Lower lobe of right lung (tissue), 2 donors: ENCODE results near the gene ALKBH7. TPM values are rescaled to one million over a fixed set of nuclear protein-coding genes. Genes with fewer than 3 reads are reported as not detected.

Experiments used
- ATAC-seq, 2 donors: fragments of 200-7000 bp; cut with Tn5 transposase; one replicate each; pipeline ENCODE4 v1.9.1; 2020 to 2022; ENCODE audit warnings: mild to moderate bottlenecking in 2 of 2, moderate library complexity in 2 of 2
- DNase-seq: peaks from one replicate; pipeline ENCODE4 v3.0.0-alpha.2; 2020
- H3K27ac ChIP-seq: fragments of 200-600 bp; one replicate; pipeline ENCODE4 v1.8.0; 2022
- H3K27me3 ChIP-seq: fragments of 200-600 bp; one replicate; pipeline ENCODE4 v1.8.0; 2022; ENCODE audit warnings: low read depth
- H3K36me3 ChIP-seq: fragments of 200-600 bp; one replicate; pipeline ENCODE4 v1.8.0; 2022; ENCODE audit warnings: mild to moderate bottlenecking
- H3K4me1 ChIP-seq: fragments of 200-600 bp; one replicate; pipeline ENCODE4 v1.8.0; 2022
- H3K4me3 ChIP-seq: fragments of 200-600 bp; one replicate; pipeline ENCODE4 v1.8.0; 2022; ENCODE audit warnings: mild to moderate bottlenecking
- H3K9me3 ChIP-seq: fragments of 200-600 bp; one replicate; pipeline ENCODE4 v1.8.0; 2022
- CTCF ChIP-seq: fragments of 200-600 bp; IDR thresholded peaks from one replicate; pipeline ENCODE4 v1.8.0; 2022; ENCODE audit warnings: antibody characterized with exemption, mild to moderate bottlenecking
- intact Hi-C: fragments of 100-400 bp; cut with DNase I; formaldehyde crosslinking; loops from one replicate; pipeline ENCODE4 v1.11.0; 2022
- total RNA-seq: library from RNA; stranded (reverse); fragmentation: NEBNext Ultra II Directional; extraction: Animal tissue kit (Norgen Biotek cat#: 25700); gene quantifications from one replicate; pipeline ENCODE4 v1.2.1, GENCODE V29; 2021
- donor health status: DM: no; HTN: yes; CAD: no; lungs with severe emphysema.

ALKBH7 gene
- total RNA-seq, 1 donor from 2014 or later: 61.5 TPM

GRCh38 chr19:6383188-6383587, 10.6 kb downstream of the ALKBH7 start:
- Histone ChIP-seq H3K27ac (no peak overlapping the region), H3K4me1 (no peaks in the 10 kb centered on the region), H3K4me3 (no peak overlapping the region), H3K36me3 (peaks cover 93% of the 10 kb centered on the region), H3K9me3 (no peaks in the 10 kb centered on the region), H3K27me3 (no peaks in the 10 kb centered on the region)
- DNase-seq (no peak), ATAC-seq (no peak)
- no peak for TF ChIP-seq CTCF
- intact Hi-C loops: no loop called here

- no peak for TF ChIP-seq CTCF
- Histone ChIP-seq H3K36me3 (peaks cover 100% of the 10 kb centered on the region), H3K4me3 (no peak overlapping the region), H3K9me3 (no peaks in the 10 kb centered on the region), H3K27me3 (no peaks in the 10 kb centered on the region), H3K4me1 (no peaks in the 10 kb centered on the region), H3K27ac (no peak overlapping the region)
- intact Hi-C loops: no loop called here
- ATAC-seq (no peak), DNase-seq (no peak)
Observed at GRCh38 chr19:6384381-6384780, 11.8 kb downstream of the ALKBH7 start.

GRCh38 chr19:6387372-6387771, 14.8 kb downstream of the ALKBH7 start:
- ATAC-seq (no peak), DNase-seq (no peak)
- peaks cover 85% of the 10 kb centered on the region for H3K36me3 ChIP-seq

DNA sequence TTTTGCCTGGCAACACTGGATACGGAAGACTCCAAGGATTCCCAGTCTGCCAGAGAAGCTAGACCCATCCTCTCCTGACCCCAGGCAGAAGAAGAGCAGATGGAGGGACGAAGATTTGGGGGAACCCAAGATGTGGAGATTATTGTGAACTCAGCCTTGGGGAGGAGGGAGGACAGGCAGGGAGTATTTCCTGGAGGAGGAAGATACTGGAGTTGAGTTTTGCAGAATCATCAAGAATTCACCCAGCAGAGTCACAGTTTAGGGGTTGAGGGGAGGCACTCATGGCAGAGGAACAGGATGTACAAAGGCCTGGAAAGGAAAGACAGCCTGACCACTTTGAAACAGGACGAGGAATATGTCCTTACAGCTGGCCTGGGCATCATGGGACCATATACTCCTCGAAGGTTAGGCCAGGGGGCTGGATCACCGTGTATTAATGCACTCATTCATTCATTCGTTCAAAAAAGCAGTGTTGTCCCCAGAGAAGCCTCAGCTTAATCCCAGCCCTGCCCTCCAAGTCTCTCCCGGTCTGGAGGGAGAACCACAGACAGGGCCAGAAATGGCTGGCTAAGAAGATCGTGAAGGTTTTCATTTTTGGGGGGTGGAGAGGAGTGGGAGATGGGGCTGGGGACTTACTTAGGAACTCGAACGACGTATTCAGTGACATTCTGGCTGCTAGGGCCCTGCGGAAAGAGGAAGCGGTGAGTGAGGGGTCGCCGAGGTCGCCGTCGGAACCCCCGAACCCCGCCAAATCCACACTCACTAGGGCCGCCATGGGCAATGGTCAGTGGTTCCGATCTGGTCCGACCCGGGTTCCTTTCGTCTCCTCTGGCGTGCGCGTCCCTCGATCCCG, 19.9 kb downstream of the ALKBH7 start:
- Histone ChIP-seq H3K36me3 (peaks cover 35% of the 10 kb centered on the region), H3K27me3 (no peaks in the 10 kb centered on the region), H3K4me1 (peaks cover 10% of the 10 kb centered on the region), H3K9me3 (no peaks in the 10 kb centered on the region), H3K4me3 (peak overlapping the region; percentile 79), H3K27ac (peak overlapping the region; percentile 99)
- DNase-seq: no peak
- TF ChIP-seq CTCF: no peak
- intact Hi-C loops: no loop called here
- peak in 1 of 2 donors; percentile 14 for ATAC-seq

More at GRCh38 chr19:6387372-6387771, 14.8 kb downstream of the ALKBH7 start:
- Histone ChIP-seq H3K27ac (no peak overlapping the region), H3K4me1 (peaks cover 8% of the 10 kb centered on the region), H3K4me3 (no peak overlapping the region), H3K9me3 (no peaks in the 10 kb centered on the region), H3K27me3 (no peaks in the 10 kb centered on the region)
- TF ChIP-seq CTCF: no peak
- intact Hi-C loops: no loop called here

GRCh38 chr19:6393074-6393982, 20.7 kb downstream of the ALKBH7 start, which contains the start of gene GTF2F1:
Gene GTF2F1, minus strand, starts transcription at chr19:6393164. Its CDS starts 169 bp downstream, at chr19:6392995.
- intact Hi-C loops: no loop called here
- peak; percentile 21 for TF ChIP-seq CTCF

More at GRCh38 chr19:6393074-6393982, 20.7 kb downstream of the ALKBH7 start, which contains the start of gene GTF2F1:
- DNase-seq (peak; percentile 96), ATAC-seq (peak; percentile 94 to 96)
- Histone ChIP-seq H3K27me3 (no peaks in the 10 kb centered on the region), H3K36me3 (peaks cover 26% of the 10 kb centered on the region), H3K9me3 (no peaks in the 10 kb centered on the region), H3K27ac (peak within 1 kb of the TSS; percentile 99), H3K4me3 (peak within 1 kb of the TSS; percentile 79), H3K4me1 (peaks cover 10% of the 10 kb centered on the region)
